RPMI8226 (cell line): ENCODE data around the gene PPM1H.

Experiments used
- DNase-seq: peaks from one replicate; pipeline ENCODE4 v3.0.0-alpha.2; 2015

The PPM1H gene

DNA sequence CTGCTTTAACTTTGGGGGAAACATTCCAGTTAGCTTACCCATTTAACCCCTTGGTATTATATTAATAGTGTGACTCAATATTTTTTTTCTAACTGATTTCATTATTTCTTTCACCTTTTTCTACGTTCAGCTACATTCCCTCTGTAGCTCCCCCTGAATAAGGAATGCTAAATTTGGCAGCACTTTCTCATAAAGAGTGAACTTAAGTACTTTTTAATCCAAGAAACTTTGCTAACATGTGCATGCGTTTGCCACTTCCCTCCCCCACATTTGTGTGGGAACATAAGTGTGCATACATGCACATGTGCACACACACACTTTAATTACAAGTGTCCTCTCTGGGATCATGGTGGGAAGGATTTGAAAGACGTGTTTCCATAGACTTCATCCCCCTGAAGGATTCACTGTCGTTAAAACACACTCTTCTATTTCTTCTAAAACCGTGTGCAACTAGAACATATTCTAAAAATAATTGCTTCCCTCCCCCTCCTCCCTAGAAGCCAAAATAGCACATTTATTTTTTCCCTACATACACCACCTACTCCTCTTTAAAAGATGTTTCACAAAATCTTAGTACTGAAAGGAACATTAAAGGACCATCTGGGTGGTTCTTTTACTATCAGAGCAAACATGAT is 142.6 kb downstream of the PPM1H start:
- DNase-seq, result no peak

- no peak for DNase-seq
Measured at GRCh38 chr12:62789851-62790250, 145.1 kb downstream of the PPM1H start.

GRCh38 chr12:62787611-62788010 is 147.3 kb downstream of the PPM1H start:
- DNase-seq, result no peak

- DNase-seq, result no peak
Measured at GRCh38 chr12:62787023-62787422, 147.9 kb downstream of the PPM1H start.

GRCh38 chr12:62785941-62786559 is 148.9 kb downstream of the PPM1H start:
- DNase-seq, result no peak

DNA sequence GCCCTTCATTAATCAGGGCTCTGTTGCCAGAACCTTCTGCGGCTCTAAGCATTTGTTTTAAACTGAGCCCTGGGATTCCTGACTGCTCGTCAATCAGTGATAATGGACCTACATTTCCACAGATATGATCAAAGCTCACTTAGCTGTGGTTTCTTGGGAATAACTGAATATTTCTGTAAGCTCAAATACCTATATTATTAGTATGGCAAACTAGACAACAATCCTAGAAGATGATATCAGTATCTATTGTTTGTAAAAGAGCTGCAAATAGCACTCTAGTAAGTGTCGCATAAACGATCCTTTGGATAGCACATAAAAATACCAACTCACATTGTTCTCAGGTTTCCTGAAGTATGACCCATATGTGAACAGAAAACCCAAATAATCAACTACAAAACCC is 150.4 kb downstream of the PPM1H start:
- DNase-seq, result no peak

DNA sequence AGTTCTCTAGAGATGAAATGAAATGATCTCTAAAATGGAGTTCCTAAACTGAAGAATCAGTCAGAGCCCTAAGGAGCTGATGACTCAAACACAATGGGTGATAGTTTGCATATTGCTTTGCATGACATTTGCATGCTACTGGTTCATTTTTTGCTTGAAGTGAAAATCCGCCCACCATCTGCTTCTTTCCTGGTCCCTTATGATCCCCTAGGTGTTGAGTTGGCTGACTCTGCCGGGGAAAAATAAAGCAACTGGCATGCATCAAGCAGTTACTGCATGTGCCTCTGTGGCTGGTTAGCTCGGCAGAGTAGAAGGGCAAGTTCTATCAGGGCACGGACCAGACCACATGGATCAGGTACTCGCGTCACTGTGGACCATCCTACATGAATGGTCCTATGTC is 151.1 kb downstream of the PPM1H start:
- no peak for DNase-seq

DNA sequence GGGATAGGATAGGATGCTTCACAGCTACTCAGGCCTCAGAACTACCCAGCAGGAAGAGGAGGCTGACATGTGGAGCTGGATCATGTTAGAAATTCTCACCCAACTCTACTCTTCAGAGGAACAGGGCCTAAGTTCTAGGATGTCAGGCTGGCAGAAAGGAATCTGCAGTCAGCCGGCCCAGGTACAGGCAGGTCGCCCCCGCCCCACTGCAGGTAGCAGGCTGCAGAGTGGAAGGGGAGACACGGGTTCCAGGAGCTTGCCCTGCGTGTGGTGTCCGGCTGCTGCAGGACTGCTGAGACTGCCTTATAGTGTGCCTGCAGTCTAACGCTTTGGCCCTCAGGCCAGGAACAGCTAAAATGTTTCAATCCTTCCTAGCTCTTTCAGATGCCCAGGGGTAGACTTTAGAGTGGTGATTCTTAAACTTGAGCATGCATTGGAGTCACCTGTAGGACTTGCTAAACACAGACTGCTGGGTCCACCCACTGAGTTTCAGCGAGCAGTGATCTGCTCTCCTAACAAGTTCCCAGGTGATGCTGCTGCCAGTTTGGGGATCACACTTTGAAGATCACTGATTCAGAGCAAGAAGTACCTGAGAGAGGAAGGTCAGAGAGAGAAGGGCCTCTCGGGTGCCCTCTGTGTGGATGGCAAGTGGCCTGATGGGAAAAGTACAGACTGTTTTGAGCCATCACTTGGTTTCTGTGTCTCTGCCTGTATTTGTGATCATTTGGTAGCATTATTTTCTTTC is 153.6 kb downstream of the PPM1H start:
- no peak for DNase-seq

- no peak for DNase-seq
Measured at GRCh38 chr12:62779488-62779887, 155.5 kb downstream of the PPM1H start.

- no peak for DNase-seq
Measured at GRCh38 chr12:62778187-62778586, 156.8 kb downstream of the PPM1H start.

DNA sequence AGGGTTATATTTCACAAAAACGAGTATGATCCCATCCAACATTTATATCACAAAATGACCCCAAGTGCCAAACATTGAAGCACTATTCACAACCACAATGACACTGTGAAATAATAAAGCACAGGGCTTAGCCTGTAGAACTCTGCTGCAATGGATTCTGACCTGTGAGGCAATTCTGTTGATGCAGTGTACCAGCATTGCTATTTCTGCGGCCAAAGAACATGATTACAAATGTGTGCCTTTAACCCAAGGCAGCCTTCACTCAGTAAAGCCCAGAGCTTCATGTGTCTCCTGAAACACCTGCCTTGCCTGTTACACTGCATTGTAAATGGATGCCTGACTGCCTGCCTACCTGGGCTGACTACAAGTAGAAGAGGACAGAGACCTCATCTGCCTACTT is 158.0 kb downstream of the PPM1H start:
- DNase-seq, result no peak

DNA sequence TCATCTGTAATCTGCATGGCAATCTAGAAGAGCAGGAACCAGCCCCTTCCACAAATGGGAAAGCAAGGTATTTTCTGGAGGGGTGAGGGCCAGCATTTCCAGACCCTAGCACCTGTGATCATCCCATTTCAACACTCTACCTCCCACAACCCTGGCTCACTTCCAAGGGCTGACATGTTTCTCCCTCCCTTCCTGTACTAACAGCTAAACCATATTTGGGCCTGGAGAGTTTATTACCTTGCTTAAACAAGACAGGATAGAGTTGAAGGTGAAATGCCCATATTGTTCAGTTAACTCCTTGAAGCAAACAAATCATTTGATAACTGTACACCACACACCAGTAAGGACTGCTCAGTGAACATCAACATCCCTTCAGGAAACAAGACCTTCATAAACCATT is 158.4 kb downstream of the PPM1H start:
- no peak for DNase-seq

GRCh38 chr12:62774794-62775193 is 160.2 kb downstream of the PPM1H start:
- DNase-seq, result no peak

DNA sequence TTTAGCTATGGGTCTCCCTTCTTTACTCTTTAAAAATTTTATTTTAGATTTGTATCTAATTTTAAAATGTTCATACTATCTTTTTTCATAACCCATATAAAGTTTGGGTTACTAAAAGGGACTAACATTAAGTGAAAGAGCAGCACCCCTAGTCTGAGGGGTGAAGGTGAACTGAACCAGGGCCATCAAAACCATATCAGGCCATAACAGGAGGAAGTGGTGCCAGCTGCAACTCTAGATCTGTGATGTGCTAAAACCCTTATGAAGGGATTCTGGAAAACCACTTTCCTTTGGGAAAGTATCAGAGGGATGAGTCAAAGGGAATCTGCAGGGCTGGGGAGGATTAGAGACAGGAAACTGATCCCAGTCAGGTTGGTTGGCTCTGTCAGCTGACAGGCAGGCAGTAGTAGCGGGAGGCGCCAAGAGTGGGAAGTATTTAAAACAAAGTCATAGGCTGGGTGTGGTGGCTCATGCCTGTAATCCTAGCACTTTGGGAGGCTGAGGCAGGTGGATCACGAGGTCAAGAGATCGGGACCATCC is 162.5 kb downstream of the PPM1H start:
- DNase-seq, result no peak

GRCh38 chr12:62771828-62772227 is 163.1 kb downstream of the PPM1H start:
- DNase-seq, result no peak

DNA sequence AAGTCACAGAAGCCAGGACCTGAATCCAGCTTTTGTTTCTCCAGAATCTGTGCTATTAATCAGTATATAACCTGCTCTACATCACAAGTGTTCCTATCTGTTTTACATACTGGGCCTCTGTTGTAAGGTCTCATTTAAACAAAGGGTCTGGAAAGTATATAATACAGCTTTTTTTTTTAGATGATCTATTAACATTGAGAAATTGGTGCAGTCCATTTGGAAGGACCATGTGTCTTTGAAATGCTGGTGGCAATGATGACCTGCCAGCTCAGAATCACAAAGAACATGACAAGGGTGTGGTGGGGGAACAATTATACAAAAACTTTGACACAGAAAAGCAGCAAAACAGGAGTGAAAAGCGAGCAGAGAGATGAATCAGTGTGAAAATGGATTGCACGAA is 164.6 kb downstream of the PPM1H start:
- no peak for DNase-seq

DNA sequence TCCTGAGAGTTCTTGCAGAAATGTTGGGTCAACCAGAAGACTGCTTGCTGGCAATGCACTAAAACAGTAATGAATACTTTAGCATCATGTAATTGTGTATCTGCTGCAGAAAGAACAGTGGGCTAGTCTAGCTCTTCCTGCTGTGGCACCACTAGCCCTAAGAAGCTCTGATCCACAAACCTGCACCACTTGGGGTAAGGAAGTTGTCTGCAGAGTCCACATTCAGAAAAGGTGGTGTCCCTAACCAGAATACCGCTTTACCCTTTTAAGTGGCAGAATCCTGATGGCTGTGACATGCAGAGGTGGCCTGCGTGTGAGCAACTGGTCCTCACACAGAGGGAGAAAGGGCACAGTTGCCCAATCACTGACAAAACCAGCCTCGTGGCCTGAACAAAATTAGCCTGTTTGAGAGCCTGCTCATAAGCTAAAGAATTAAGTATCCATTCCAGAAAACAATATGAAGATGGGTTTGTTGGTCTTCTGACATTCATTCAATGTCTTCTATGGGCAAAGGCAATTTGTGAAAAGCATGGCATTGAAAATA is 165.8 kb downstream of the PPM1H start:
- DNase-seq, result no peak

- DNase-seq, result no peak
Measured at GRCh38 chr12:62767946-62768345, 167.0 kb downstream of the PPM1H start.

- no peak for DNase-seq
Measured at GRCh38 chr12:62767496-62767895, 167.5 kb downstream of the PPM1H start.

DNA sequence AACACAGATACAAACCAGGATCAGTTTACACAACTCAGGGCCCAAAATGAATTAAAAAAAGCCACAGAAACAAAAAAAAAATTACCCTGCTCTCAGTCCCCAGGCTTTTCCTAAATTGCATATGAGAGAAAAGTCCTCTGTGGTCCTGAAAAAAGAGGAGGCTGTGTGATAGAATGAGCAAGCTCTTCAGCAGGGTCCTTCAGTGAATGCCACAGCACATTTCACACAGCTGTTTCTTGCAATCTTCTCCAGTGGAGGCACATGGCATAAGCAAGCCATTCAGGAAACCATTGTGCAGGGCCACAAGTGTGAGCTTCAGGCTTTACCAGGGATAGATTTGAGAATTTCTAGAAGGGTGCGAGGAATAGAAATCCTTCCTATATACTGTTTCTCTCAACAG is 168.5 kb downstream of the PPM1H start:
- no peak for DNase-seq

- DNase-seq, result no peak
Measured at GRCh38 chr12:62763861-62764645, 170.9 kb downstream of the PPM1H start.

GRCh38 chr12:62763312-62763711 is 171.6 kb downstream of the PPM1H start:
- no peak for DNase-seq

DNA sequence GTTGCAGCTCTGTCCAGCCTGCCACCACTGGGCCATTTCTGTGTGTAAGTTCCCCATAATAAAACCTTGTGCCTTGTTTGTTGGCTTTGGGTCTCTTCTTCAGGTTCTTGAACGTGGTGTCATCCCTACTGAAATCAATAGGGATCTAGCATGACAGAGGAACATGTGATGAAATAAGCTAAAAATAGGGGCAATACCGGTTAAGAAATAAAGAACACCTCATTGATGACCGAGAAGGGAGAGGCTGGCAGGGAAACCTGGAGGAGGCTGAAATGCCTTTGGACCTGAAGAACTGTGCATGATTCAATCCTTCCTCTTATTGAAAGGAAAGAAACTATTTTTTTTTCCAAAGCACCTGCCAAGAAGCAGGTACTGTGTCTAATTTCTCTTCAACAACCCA is 172.3 kb downstream of the PPM1H start:
- no peak for DNase-seq
